HL-60/S4 (cell line): ENCODE results near the gene UBA3.

Experiments used
- in situ Hi-C: fragments of 300-500 bp; cut with MboI; formaldehyde crosslinking; loops from 2 replicates; pipeline ENCODE4 v1.14.3; 2022; ENCODE audit warnings: low sequenced_read_pairs

UBA3 gene

DNA sequence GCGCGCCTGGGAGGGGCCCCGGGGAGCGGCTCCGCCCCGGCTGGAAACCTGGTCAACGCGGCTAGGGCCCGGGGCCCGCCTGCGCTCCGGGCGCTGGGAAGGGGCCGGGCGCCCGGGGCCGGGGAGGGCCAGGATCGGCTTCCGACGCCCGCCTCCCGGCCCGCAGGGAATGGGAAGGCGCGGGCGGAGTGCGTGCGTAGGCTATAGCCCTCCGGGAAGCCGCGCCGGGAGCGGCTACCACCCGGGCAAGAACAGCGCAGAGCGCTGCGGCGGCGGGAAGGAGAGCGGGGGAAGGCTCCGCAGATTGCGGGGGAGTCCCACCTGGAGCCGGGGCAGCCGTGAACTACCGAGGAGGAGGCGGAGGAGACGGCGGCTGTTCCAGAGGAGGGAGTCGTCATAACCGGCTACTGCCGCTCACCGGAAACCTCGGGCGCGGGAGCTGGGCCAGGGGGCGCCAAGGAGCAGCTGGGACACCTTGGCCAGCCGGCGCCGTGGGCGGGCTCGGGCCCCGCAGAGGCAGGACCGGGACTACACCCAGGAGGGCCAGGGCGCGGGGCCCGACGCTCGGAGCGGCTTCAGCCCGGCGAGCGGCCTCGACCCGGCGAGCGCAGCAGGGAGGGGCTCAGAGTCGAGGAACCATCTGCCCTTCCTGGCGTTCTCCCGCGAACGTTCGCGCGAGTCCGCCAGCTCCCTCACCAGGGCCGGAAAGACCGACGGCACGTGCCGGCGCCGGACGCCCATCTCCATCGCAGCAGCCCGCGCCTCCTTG lies 66.7 kb downstream of the UBA3 start, which contains the start of gene EOGT:
TSS of gene EOGT (minus strand) at position 432 of the 769 bp plus-strand sequence. CDS start 3,838 bp downstream, outside the sequence.
- in situ Hi-C loops = no loop called here

DNA sequence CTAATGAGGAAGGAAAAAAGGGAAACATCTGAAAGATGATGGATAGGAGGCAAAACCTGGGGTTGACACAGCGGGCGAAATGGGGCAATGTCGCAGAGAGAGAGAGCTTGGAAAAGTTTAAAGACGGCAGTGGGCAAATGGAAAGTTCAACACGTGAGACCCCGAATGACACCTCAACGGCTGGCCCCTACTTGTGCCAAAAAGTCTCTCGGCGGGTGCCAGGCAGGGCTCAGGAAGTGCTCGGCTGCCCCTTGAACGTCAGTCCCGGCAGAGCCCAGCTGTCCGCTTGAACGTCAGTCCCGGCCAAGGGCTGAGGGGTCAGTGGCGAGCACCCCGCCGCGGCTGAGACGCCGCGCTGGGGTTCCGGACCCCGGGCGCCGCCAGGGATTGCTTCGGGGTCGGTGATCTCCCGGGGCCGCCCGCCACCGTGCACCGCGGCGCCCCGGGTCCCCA lies 67.3 kb downstream of the UBA3 start:
- in situ Hi-C loops = no loop called here

DNA sequence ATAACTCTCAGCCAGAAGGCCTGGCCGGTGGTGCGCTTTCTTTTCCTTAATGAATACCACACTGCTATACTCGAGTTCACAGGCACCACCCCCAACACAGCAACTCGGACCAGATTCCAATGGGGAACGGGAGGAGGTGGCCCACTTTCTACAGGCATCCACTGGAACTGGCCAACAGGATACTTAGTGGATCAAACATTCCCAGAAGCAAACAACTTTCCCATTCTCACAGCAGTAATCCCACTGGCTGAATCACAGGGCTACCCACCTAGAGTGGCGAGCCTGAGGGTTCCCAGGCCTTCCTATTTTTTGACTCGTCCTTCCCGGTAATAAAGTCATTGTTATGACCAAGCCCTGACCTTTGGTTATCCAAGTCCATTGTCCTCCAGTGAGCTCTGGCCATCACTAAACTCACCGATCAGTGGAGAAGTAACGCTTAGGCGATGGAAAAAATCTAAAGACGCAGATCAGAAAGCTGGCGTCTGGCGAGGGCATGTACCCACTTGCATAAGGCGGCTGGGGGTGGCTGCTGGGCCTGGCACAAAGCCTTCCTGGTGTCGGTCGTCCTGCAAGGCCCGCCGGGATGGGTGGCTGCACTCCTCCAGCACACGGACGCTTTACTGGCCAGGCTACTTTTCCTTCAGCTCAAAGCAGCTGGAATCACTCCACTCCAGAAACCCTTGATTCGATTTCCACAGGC lies 67.9 kb downstream of the UBA3 start:
- in situ Hi-C loops = no loop called here

DNA sequence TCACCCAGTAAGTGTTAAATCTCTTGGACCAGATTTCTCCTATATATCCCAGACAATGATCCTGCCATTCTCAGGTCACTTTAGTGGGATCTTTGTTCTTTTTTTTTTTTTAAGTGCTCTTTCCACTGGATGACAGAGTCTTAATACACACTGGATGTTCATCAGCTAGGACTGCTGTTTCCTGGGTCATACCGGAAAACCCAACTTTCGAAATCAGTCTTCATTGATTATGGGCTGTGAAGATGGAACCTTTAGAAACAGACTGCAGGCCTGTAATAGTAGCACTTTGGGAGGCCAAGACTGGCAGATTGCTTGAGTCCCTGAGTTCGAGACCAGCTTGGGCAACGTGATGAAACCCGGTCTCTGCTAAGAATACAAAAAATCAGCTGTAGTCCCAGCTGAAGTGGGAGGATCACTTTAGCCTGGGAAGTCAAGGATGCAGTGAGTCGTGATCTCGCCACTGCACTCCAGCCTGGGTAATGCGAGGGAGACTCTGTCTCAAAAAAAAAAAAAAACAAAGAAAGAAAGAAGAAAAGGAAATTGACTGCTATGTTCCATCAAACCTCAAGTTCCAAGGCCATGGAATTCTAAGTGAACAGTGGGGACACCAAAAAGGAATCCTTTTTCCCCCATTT lies 69.0 kb downstream of the UBA3 start:
- in situ Hi-C loops = no loop called here

DNA sequence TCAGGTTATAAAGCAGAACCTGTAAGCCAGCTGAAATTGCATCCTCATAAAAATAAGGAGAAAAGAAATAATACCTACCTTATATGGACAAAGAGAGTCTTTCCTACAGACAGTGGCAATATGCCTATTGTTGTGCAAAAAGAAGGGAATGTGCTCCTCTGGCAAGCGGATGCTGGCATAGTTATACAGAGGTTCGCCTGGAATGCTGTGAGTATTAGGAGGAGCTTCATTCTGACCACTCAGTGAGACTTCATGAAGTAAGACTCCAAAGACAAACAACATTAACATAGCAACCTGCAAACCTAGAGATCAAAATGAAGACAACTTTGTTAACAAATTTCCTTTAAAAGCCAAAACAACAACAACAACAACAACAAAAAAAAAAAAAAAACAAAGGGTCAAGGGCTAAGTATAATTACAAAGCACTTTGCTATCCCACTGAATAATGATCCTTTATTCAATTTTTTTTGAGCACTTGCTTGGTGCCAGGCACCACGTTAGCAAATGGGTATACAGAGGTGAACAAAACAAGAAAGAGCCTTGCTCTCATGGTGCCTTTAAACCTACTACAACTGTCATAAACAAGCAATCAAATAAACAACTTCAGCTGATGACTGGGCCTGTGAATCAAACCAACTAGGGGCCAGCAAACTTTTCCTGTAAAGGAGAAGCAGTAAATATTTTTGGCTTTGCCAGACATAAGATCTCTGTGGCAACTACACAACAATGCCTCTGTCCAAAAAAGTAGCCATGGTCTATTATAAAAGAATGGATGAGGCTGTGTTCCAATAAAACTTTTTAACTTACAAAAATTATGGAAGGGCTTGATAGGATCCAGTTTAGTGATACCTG lies 70.4 kb downstream of the UBA3 start:
- in situ Hi-C loops = no loop called here

DNA sequence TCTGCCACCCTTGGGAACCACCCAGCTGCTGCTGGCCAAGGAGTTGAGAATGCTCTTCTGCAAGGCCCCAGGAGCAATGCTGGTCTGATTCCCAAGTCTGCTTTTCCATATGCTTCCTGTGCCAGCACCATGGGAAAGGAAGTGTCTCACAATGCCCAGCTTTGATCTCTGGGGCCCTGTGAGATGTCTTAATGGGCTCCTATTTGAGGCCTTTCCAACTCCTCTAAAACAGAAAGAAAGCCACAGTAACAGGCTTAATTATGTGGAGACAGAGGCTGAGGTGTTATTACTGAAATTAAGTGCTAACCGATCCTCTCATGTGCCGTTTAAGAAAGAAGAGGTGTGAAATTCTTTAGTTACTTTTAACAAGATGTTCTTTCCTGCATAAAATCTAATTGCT lies 71.2 kb downstream of the UBA3 start:
- in situ Hi-C loops = no loop called here

DNA sequence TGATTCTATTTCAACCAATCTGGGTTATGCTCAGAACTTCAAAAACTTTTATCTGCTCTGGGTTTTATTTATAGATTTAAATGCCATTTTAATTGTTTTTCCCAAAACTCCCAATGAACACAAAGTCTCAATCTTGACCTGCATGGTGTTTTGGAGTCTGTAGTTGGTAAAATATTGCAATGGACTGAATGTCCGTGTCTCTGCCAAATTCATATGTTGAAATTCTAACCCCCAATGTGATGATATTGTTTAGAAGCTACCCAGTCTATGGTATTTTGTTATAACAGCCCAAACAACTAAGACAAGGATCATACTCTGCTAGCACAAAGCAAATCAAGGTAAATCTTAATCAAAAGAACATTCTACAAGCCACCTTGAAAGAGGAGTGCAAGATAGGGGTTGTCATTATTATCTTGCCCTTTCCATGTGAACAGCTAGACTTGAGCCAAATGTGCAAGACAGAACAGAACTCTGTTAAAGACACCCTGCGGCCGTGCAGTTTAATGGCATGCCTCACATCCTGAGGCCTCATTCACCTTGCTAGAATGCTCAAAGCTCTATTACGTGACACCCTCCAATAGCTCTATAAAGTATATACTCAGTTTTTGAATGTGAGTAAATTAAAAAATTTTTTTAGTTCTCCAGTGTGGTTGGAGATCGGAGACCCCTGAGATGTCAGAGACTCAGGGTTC lies 74.2 kb downstream of the UBA3 start:
- in situ Hi-C loops = no loop called here

DNA sequence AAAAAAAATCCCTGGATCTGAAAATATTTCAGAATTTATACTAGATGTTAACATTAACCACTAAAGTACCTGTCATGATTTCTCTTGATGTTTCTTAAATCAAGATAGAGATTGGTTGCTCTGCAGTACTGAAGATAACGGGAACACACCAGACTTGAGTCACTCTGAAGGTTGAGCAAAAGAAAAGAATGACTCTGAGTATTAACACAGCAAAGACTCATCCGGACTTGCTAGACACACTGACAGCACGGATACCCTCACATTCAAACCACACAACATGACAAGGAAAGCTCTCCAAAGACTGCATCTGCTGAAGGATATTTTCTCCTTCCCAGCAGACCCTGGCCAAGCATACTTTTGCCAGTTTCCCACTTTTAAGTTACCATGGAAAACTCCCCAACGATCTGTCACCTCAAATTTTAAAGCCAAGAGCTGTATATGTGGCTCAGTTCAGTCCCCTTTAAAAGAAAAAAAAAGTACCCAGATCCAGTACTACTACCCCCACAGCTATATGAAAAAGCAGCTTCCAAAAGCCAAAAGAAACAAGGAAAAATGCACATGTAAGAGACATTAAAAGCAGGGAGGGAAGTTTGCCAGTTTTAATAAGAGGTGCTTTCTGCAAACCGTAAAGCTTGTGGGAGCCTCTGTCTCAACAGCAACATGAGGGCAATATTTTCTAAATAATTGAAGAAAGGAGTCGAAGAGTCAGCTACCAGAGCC lies 74.9 kb downstream of the UBA3 start:
- in situ Hi-C loops = no loop called here
